GM18520 (cell line): ENCODE results near the gene OCRL.

Experiments
- ATAC-seq: cut with Tn5 transposase; IDR thresholded peaks from one replicate; pipeline ENCODE4 v1.9.1; 2021; ENCODE audit not compliant: unreplicated experiment

The OCRL gene

GRCh38 chrX:129632443-129632842 lies 92.4 kb downstream of the OCRL start:
- no peak for ATAC-seq

GRCh38 chrX:129634541-129634940 lies 94.5 kb downstream of the OCRL start:
- no peak for ATAC-seq

- ATAC-seq: no peak
Observed at GRCh38 chrX:129636175-129636681, 96.2 kb downstream of the OCRL start.

GRCh38 chrX:129637217-129638109 lies 97.4 kb downstream of the OCRL start:
- ATAC-seq: no peak

- no peak for ATAC-seq
Observed at GRCh38 chrX:129638917-129639316, 98.9 kb downstream of the OCRL start.

GRCh38 chrX:129640737-129641136 lies 100.7 kb downstream of the OCRL start:
- no peak for ATAC-seq

- no peak for ATAC-seq
Observed at GRCh38 chrX:129641469-129641868, 101.4 kb downstream of the OCRL start.

- no peak for ATAC-seq
Observed at GRCh38 chrX:129641941-129642340, 101.9 kb downstream of the OCRL start.
